ENCODE results near the gene PLCB1.

Gene PLCB1

DNA sequence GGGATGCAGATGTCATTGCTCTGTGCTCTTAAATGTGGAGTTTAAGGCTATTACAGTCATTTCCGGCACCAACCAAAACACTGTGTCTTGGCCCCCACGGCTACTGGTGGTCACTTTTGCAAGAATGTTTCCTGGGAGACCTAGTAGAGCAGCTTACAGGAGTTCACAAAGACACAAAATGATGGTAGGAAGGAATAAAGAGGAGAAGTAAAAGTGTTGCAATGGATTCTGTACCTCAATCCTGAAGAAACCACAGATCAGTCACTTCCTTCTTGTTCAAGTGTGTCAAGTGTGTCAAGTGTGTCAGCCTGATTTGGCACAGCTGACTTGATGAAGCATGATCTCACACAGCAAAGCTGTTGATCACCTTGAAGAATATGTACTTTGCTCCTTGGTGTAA, 344.0 kb downstream of the PLCB1 start:
- H3K4me3 ChIP-seq (replicated peaks; ENCODE audit: low read depth, low read length), result no peak overlapping the region
- no peak for DNase-seq (ENCODE audit: low read depth)
- TF ChIP-seq CTCF (IDR thresholded peaks at IDR 0.05; ENCODE audit: low read length, missing control alignments), result no peak

DNA sequence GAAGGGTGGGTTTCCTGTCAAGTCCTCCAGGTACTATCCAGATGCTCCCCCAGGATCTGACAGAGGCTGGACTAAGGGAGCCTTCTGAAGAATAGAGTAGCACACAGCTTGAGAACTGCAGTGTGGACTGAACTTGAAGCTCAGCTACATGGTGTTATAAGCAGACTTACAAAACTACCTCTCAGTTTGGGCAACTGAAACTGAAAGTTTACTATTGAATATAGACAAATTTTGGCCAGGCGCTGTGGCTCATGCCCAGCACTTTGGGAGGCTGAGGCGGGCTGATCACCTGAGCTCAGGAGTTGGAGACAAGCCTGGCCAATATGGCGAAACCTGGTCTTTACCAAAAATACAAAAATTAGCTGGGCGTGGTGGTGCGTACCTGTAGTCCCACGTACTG, 348.5 kb downstream of the PLCB1 start:
- no peak for DNase-seq (ENCODE audit: low read depth)
- H3K4me3 ChIP-seq (replicated peaks; ENCODE audit: low read depth, low read length), result no peak overlapping the region
- TF ChIP-seq CTCF (IDR thresholded peaks at IDR 0.05; ENCODE audit: low read length, missing control alignments), result no peak

DNA sequence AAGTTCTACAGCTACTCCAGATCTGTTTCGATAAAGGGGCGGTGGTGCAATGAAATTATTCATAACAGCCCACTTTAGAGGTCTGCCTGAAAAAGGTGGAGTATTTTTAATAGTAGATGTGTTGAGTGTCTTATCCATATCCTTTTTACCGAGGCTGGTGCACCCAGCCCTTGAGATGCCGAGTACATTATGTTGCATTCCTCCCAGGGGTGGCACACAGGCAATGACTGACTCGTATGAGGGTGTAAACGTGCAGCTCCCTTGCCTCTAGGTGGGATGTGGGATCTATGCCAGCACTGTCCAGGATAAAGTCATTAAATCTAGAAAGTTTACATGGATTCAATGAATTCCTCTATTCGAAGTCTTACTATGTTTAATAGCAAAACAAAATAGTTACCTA, 355.6 kb downstream of the PLCB1 start:
- H3K4me3 ChIP-seq (replicated peaks; ENCODE audit: low read depth, low read length), result no peak overlapping the region
- no peak for TF ChIP-seq CTCF (IDR thresholded peaks at IDR 0.05; ENCODE audit: low read length, missing control alignments)
- no peak for DNase-seq (ENCODE audit: low read depth)

DNA sequence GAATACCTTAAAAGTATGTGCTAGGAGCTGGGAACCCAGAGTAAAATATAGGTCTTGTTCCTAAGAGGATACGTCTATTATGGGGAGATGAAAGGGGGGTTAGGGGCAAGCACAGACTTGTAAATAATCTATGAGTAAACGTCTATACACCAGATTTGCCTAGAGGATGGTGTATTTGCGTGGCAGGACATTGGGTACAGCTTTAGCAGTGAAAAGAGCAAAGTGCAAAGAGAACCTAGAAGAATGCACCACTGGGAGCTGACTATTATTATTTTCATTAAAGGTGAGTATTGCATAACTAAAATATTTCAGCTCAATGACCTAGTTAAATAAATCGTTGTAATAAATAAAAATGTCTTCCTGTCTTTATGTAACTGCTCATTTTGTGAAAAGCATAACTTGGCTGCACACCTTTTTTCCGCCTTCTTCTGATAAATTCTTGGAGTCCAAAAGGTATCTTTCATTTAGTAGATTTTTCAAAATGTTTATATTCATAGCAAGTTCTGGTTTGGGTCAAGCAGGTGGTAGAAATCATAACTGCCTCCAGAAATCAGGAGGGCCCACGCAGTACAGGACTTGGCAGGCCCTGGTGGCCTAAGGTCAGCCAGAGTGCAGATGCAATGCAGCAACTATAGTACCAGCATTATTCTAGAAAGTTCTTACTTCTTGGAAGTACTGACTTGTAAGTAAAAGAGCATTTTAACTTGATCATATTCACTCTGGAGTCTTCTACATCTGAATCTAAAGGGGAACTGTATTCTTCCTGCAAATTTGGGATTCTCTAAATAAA, 357.2 kb downstream of the PLCB1 start:
- no peak for TF ChIP-seq CTCF (IDR thresholded peaks at IDR 0.05; ENCODE audit: low read length, missing control alignments)
- DNase-seq (ENCODE audit: low read depth), result peak; percentile 47
- no peak overlapping the region for H3K4me3 ChIP-seq (replicated peaks; ENCODE audit: low read depth, low read length)

DNA sequence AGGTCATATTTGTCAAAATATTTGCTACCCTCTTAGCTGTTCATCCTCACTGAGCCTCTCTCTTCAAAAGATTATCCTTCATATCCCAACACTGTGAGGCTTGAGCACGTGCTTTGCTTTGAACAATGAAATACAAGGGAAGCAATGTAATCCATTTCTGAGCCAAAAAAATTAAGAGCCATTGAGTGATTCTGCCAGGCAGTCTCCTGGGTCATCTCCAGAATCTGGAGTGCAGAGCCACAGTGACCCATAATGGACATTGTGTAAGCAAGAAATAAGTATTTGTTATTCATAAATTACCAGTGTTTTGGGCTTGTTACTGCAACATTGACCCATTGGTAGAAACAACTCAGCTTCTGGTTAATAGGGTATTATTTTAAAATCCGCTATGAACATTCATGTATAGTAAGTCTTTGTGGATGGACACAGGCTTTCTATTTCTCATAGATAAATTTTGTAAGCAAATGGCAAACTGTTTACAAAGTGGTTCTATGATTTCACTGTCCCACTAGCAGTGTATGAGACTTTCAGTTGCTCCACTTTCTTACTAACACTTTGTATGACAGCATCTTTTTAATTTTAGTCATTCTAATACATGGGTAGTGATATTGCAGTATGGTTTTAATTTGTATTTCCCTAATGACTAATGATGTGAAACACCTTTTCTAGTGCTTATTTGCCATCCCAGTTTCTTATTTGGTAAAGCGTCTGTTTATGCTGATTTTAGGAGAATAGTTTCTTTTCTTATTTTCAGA, 358.2 kb downstream of the PLCB1 start:
- TF ChIP-seq CTCF (IDR thresholded peaks at IDR 0.05; ENCODE audit: low read length, missing control alignments), result no peak
- H3K4me3 ChIP-seq (replicated peaks; ENCODE audit: low read depth, low read length), result no peak overlapping the region
- no peak for DNase-seq (ENCODE audit: low read depth)

GRCh38 chr20:8492173-8492572, 360.1 kb downstream of the PLCB1 start:
- no peak for TF ChIP-seq CTCF (IDR thresholded peaks at IDR 0.05; ENCODE audit: low read length, missing control alignments)
- no peak for DNase-seq (ENCODE audit: low read depth)
- H3K4me3 ChIP-seq (replicated peaks; ENCODE audit: low read depth, low read length), result no peak overlapping the region

Measured in fibroblast of pulmonary artery (primary cell).